Measurements from ENCODE around the gene ARL4C. TPM values are rescaled to one million over a fixed set of nuclear protein-coding genes. Genes with fewer than 3 reads are reported as not detected.

Gene ARL4C
- polyA plus RNA-seq, 1 donor, result 51.6 TPM

- no peak for DNase-seq
These were observed 48.2 kb downstream of the ARL4C start for GRCh38 chr2:234448506-234449184.

DNA sequence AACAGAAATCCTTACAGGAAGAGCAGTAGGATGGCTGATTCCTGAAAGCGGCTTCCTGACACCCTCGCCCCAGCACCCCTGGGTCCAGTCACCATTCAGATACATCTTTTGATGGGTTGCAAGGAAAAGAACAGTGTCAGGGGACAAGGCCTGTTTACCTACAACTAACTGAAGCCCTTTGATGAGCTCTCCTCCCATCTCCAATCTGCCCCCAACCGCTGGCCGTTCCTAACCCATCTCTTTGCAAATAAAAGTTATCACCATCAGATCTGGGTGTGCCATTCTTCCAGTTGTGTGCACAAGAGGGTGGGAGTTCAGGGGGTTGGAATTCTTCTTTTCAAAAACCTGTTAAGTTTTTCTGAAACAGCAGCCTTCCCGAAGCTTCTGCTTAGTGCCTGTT is 48.9 kb downstream of the ARL4C start:
- no peak for DNase-seq

GRCh38 chr2:234447189-234447588 is 49.7 kb downstream of the ARL4C start:
- no peak for DNase-seq

DNA sequence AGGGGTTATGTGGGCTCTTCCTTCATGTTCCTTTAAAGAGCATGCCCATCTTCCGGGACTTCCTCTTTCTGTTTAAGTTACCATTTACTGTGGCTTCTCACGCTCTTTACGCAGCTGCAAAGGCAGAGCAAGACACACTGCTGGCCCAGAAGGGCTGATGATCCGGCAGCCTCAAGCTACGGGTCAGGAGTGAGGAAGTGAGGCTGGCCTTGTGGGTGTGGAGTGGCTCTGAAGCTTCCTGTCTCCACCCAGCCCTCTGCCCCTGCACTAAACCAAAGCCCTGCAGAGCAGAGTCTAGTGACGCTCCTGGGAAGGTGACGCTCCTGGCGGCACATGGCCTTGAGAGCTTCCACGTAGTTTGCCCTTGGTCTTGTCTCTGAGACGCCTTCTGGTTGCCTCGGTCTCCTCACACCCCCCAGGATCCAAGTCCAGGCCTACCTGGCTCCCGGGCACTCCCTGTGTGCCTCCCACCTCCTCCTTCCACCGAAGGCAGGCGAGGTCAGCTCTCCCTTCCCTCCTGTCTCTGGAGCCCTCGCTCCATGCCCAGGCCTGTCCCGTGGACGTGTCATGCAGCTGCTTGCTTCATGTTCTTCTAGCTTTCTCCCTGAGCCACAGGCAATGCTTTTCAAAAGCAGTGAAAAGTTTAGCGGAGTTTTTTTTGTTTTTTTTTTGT is 50.3 kb downstream of the ARL4C start:
- no peak for DNase-seq

GRCh38 chr2:234444893-234445292 is 52.0 kb downstream of the ARL4C start:
- no peak for DNase-seq

- no peak for DNase-seq
These were observed 52.6 kb downstream of the ARL4C start for GRCh38 chr2:234444242-234444730.
